ENCODE measurements around the gene ANKRD44. TPM values are rescaled to one million over a fixed set of nuclear protein-coding genes. Genes with fewer than 3 reads are reported as not detected.
A peak's percentile ranks its signal among the peaks of the same experiment; 100 is the strongest.
"Not testable (repeated sequence)": the region's sequence is repeated elsewhere in the genome, so short reads cannot be mapped to it uniquely, and the experiment has no call there.

ANKRD44 gene
- 100 to 1,000 TPM; 214 to 246 TPM for total RNA-seq

DNA sequence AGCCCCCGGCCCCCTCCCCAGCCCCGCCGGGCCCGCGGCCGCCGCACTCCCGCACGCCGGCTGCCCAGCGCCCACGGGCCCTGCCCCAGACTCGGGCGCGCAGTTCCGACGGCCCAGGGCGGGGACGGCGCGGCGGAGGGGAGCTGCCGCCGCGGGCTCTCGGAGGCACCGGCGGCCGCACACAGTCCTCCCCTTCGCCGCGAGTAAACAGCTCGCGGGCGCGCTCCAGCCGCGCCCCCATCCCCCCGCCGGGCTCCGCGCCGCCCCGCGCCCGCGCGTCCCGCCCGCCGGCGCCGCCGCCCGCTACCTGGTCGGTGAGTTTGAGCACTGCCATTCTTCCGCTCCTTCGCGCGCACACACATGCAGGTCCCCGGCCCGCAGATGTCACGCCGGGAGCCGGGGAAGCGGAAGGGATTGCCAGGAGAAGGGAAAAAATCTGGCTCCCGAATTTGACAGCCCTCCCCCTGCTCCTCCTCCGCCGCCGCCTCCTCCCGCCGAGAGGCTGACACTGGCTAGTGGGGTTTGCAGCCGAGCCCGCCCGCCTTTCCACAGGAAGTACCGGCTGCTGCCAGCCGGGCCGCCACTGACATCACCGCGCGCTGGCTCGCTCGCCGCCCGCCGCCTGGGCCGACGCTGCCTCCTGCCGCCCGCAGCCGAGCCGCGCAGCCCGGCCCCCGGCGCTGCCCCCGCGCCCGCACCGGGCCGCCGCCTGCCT lies at the start of gene ANKRD44:
Gene ANKRD44, minus strand, starts transcription at position 510 of the 715 bp plus-strand sequence. Its CDS starts 176 bp downstream, at position 334.
- Mint-ChIP-seq H3K4me3 (peak within 1 kb of the TSS; percentile 90), H3K27ac (peak within 1 kb of the TSS; percentile 95), H3K9me3 (no peaks in the 10 kb centered on the region), H3K36me3 (ENCODE audit: low read depth) (peaks cover 33% of the 10 kb centered on the region), H3K27me3 (no peaks in the 10 kb centered on the region), H3K4me1 (peaks cover 53% of the 10 kb centered on the region)
- ChIA-PET POLR2A (interaction anchor here (0.6 to 11.3 kb wide), 22 partner anchors 12 to 1776 kb away, joined by 3 to 280 read pairs (median 20); partner anchors contain the start of genes COQ10B, HSPD1, HSPE1 and PGAP1), CTCF (interaction anchor here (0.6 to 8.4 kb wide), 12 partner anchors 15 to 197 kb away, joined by 3 to 73 read pairs (median 6); no protein-coding TSS in a partner anchor)
- peak; percentile 89 for DNase-seq

DNA sequence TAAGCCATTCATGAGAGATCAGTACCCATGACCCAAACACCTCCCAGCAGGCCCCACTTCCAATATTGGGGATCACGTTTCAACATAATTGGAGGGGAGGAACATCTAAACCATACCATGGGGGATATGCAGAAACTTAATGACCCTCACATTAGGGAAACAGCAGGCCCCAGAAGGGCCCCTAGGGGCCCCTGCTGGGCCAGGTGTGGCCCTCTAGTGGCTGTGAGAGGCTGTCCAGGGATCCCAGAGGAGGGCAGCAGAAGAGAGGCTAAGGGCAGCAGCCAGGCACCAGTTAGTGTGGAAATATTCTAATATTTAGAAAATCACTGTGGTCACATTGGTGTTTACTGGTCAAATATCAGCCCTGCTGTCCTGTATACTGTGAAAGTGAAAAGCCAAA lies 49.3 kb upstream of the ANKRD44 start:
- H3K4me1 Mint-ChIP-seq = peaks cover 11% of the 10 kb centered on the region
- ChIA-PET POLR2A (no interaction called here), CTCF (interaction anchor here (2.5 kb wide), 1 partner anchor 246 kb away, joined by 13 read pairs; no protein-coding TSS in a partner anchor)
- no peak for DNase-seq
- no peaks in the 10 kb centered on the region for H3K9me3 Mint-ChIP-seq
- no peak overlapping the region for H3K27ac Mint-ChIP-seq
- no peaks in the 10 kb centered on the region for H3K27me3 Mint-ChIP-seq
- H3K4me3 Mint-ChIP-seq = no peak overlapping the region
- no peaks in the 10 kb centered on the region for H3K36me3 Mint-ChIP-seq (ENCODE audit: low read depth)

DNA sequence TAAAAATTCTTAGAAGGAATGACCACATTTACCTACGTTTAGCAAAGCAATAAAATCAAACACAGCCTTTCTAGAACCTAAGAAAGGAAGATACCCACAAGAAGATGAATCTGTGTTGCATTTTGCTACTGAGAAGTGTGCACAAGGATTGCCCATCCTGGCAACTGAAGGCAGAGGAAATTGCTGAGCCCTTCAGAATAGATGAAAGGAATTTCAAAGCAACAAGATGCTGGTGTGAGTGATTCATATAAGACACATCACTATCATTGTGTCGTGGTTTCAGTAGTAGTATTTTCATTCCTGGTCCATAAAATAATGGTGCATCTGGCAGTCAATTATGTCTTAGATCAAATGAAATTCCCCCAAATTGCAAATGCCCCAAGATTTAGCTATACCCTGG lies 48.4 kb upstream of the ANKRD44 start:
- no peaks in the 10 kb centered on the region for H3K36me3 Mint-ChIP-seq (ENCODE audit: low read depth)
- H3K9me3 Mint-ChIP-seq = no peaks in the 10 kb centered on the region
- POLR2A ChIA-PET = no interaction called here
- H3K4me3 Mint-ChIP-seq = no peak overlapping the region
- CTCF ChIA-PET = interaction anchor here (2.5 kb wide), 1 partner anchor 245 kb away, joined by 13 read pairs; no protein-coding TSS in a partner anchor
- H3K4me1 Mint-ChIP-seq = peaks cover 11% of the 10 kb centered on the region
- no peaks in the 10 kb centered on the region for H3K27me3 Mint-ChIP-seq
- no peak overlapping the region for H3K27ac Mint-ChIP-seq
- no peak for DNase-seq

DNA sequence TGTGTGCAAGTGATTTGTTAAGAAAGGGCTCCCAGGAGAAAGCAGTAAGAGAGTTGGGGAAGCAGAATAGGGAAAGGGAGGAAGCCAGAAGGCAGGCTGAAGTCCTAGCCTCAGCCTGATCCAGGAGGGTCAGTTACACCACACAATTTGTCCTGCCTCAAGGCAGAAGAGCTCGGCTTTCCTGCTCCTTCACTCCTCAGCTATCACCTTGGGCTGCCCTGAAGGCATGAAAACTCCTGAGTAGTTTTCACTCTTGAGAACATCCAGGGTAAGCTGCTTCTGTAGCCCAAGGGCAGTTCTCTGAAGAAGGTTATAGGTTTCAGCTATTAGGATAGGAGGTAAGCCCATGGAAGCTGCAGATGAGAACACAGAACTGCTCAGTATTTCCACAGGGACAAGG lies 47.4 kb upstream of the ANKRD44 start:
- CTCF ChIA-PET = interaction anchor here (1.9 to 2.5 kb wide), 3 partner anchors 167 to 244 kb away, joined by 5 to 13 read pairs (median 8); no protein-coding TSS in a partner anchor
- H3K4me1 Mint-ChIP-seq = peaks cover 11% of the 10 kb centered on the region
- H3K36me3 Mint-ChIP-seq (ENCODE audit: low read depth) = no peaks in the 10 kb centered on the region
- H3K27me3 Mint-ChIP-seq = no peaks in the 10 kb centered on the region
- no peaks in the 10 kb centered on the region for H3K9me3 Mint-ChIP-seq
- POLR2A ChIA-PET = interaction anchor here (0.9 kb wide), 2 partner anchors 15 to 77 kb away, joined by 3 to 4 read pairs; partner anchors contain the start of gene SF3B1
- no peak overlapping the region for H3K4me3 Mint-ChIP-seq
- no peak for DNase-seq
- H3K27ac Mint-ChIP-seq = no peak overlapping the region

DNA sequence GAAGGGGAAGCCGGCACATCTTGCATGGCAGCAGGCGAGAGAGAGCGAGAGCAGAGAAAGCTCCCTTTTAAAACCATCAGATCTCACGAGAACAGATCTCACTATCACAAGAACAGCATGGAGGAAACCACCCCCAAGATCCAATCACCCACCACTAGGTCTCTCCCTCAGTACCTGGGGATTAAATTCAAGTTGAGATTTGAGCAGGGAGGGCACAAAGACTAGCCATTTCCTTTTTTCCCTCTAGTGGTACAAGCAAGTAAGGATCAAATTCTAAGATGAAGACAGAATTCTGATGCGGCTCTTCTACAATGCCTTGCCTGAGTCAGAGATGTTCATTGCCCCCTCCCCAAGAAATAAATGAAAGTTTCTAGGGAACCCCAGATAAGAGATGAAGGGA lies 45.6 kb upstream of the ANKRD44 start:
- no peaks in the 10 kb centered on the region for H3K36me3 Mint-ChIP-seq (ENCODE audit: low read depth)
- no peak overlapping the region for H3K4me3 Mint-ChIP-seq
- POLR2A ChIA-PET = interaction anchor here (0.9 to 1.2 kb wide), 2 partner anchors 9 to 45 kb away, joined by 3 to 4 read pairs; partner anchors contain the start of gene ANKRD44
- no peaks in the 10 kb centered on the region for H3K27me3 Mint-ChIP-seq
- no peak overlapping the region for H3K27ac Mint-ChIP-seq
- CTCF ChIA-PET = interaction anchor here (0.7 to 1.3 kb wide), 3 partner anchors 10 to 605 kb away, joined by 3 to 4 read pairs (median 3); no protein-coding TSS in a partner anchor
- H3K9me3 Mint-ChIP-seq = no peaks in the 10 kb centered on the region
- DNase-seq = no peak
- H3K4me1 Mint-ChIP-seq = peaks cover 11% of the 10 kb centered on the region

DNA sequence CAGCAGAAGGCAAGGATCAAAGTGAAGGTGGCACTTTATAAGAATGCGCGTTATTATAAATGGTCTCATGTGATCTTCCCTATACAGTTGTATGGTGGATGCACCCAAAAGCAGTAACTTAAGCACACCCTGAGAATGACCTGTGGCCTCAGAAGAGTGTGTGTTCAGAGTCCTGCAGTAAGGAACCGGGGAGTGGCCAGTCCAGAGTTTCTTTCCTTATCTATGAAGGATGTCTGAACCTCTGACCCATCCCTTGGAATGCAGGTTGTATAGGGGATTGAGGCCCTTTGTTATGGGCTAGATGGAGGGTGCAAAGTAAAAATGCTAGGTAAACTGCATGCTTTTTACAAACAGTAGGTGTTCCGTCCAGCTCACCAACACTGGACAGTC lies 43.6 kb upstream of the ANKRD44 start:
- ChIA-PET POLR2A (no interaction called here), CTCF (interaction anchor here (0.6 kb wide), 1 partner anchor 93 kb away, joined by 6 read pairs; no protein-coding TSS in a partner anchor)
- Mint-ChIP-seq H3K36me3 (ENCODE audit: low read depth) (no peaks in the 10 kb centered on the region), H3K9me3 (no peaks in the 10 kb centered on the region), H3K27me3 (no peaks in the 10 kb centered on the region), H3K4me1 (peaks cover 8% of the 10 kb centered on the region), H3K27ac (no peak overlapping the region), H3K4me3 (no peak overlapping the region)
- DNase-seq = no peak

DNA sequence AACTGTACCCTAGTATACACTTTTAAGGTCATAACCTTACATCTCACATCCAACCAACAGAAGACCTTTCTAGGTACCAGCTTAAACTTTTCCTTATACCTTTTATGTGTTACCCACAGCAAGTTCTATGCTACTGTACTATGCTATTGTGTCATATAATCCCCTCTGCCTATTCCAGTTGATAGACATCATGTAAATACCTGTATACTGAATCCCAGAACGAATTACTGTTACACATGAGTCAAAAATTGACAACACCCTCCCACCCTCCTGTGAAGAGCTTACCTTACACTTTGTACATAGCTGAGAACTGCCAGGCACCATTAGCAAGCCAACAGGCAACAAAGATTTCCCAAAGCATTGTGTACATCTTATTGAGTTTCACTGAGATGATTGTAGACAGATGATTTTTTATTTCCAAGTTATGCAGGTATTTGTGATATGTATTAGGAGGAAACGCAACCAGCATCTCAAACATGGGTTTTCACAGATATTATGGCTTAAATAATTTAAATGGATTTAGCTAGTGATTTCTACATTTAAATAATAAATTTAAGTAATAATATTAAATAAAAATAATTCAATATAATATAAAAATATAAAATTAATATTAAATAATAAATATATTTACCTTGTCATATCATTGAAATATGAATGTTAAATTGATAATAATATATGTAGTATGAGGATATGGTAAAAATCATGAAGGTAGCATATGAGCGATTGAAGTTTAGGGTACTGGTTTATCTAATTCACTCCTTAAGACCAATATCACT lies 43.0 kb upstream of the ANKRD44 start:
- no peak for DNase-seq
- H3K4me1 Mint-ChIP-seq = peaks cover 3% of the 10 kb centered on the region
- ChIA-PET POLR2A (no interaction called here), CTCF (interaction anchor here (0.6 to 0.9 kb wide), 2 partner anchors 92 to 240 kb away, joined by 3 to 6 read pairs; no protein-coding TSS in a partner anchor)
- H3K36me3 Mint-ChIP-seq (ENCODE audit: low read depth) = no peaks in the 10 kb centered on the region
- no peaks in the 10 kb centered on the region for H3K27me3 Mint-ChIP-seq
- no peak overlapping the region for H3K27ac Mint-ChIP-seq
- H3K9me3 Mint-ChIP-seq = no peaks in the 10 kb centered on the region
- no peak overlapping the region for H3K4me3 Mint-ChIP-seq

DNA sequence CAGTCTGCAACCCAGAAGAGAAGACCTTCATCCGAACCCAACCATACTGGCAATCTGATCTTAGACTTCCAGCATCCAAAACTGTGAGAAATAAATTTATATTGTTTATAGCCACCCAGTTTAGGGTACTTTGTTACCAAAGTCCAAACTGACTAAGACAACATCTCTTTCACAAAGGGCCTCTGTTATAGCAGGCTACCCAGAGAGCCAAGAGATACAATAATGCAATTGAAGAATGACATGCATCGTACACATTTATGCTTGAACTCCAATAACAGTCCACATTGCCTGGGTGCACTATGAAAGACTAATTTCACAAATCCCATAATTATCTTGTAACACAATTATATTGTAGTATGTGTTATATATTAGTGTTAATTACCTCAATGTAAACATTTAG lies 39.1 kb upstream of the ANKRD44 start:
- CTCF ChIA-PET = no interaction called here
- H3K9me3 Mint-ChIP-seq = no peaks in the 10 kb centered on the region
- no peak overlapping the region for H3K4me3 Mint-ChIP-seq
- H3K36me3 Mint-ChIP-seq (ENCODE audit: low read depth) = no peaks in the 10 kb centered on the region
- H3K27me3 Mint-ChIP-seq = no peaks in the 10 kb centered on the region
- DNase-seq = no peak
- POLR2A ChIA-PET = no interaction called here
- no peak overlapping the region for H3K27ac Mint-ChIP-seq
- H3K4me1 Mint-ChIP-seq = peaks cover 3% of the 10 kb centered on the region

DNA sequence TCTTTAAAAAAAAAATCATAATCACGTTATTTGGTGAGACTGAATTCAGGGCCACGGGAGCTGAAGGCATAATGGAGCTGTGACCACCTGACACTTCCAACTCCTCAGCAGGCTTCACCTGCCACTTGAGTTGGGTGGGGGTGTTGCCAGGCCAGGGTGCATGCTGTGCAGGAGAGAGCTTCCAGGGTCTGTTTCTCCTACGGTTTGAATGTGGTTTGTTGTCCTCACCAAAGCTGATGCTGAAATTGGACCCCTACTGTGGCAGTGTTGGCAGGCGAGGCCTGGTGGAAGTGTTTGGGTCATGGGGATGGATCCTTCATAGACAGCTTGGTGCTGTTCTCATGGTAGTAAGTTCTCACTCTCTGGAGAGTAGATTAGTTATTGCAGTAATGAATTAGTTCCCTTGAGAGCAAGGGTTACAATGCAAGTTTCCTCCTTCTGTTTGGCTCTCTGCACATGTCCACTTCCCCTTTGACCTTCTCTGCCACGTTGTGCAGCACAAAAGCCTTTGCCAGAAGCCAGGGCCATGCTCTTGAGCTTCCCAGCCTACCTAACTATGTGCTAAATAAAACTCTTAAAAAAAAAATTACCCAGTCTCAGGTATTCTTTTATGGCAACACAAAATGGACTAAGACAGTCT lies 38.3 kb upstream of the ANKRD44 start:
- Mint-ChIP-seq H3K27ac (no peak overlapping the region), H3K4me1 (peaks cover 3% of the 10 kb centered on the region), H3K36me3 (ENCODE audit: low read depth) (no peaks in the 10 kb centered on the region), H3K27me3 (no peaks in the 10 kb centered on the region), H3K9me3 (no peaks in the 10 kb centered on the region), H3K4me3 (no peak overlapping the region)
- POLR2A ChIA-PET = interaction anchor here (0.6 kb wide), 1 partner anchor 320 kb away, joined by 6 read pairs; no protein-coding TSS in a partner anchor
- no peak for DNase-seq
- CTCF ChIA-PET = no interaction called here

DNA sequence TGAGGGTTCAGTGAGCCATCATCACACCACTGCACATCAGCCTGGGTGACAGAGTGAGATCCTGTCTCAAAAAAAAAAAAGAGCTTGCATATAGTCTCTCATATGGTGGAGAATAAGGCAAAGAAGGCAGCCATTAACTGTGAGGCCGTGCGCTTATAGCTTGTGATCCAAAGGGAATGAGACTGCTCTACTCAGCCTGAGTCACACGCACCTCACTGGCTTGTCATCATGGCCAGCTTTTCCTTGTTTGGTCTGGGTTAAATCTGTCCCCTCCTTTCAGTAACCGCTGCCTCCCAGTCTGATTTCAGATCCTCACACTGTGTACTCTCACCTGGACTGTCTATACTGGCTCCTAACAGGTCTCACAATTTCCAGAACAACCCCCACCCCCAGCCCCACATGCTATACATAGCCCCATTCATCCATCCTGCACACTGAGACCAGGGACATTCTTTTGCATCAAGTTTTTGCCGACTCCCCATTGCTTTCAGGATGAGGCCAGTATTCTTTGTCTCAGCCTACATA lies 35.3 kb upstream of the ANKRD44 start:
- ChIA-PET POLR2A (interaction anchor here (1.4 kb wide), 1 partner anchor 10 kb away, joined by 3 read pairs; no protein-coding TSS in a partner anchor), CTCF (interaction anchor here (0.7 kb wide), 1 partner anchor 172 kb away, joined by 3 read pairs; no protein-coding TSS in a partner anchor)

DNA sequence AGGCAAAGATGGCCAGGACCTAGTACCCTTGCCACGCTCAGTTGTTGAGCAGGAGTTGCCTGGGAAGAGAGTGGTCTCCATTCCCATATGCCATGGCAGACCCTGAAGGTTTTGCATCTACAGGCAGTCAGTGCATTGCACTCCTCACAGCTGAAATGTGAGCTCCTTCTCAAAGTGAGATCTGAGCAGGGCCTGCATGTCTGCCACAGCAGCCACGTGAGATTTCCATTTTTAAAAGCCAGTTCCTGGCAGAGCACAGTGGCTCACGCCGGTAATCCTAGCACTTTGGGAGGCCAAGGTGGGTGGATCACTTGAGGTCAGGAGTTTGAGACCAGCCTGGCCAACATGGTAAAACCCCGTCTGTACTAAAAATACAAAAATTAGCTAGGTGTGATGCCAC lies 33.4 kb upstream of the ANKRD44 start:
- POLR2A ChIA-PET; H3K4me3 Mint-ChIP-seq; H3K36me3 Mint-ChIP-seq (ENCODE audit: low read depth); CTCF ChIA-PET; H3K9me3 Mint-ChIP-seq; H3K27ac Mint-ChIP-seq; H3K4me1 Mint-ChIP-seq; DNase-seq; H3K27me3 Mint-ChIP-seq: not testable (repeated sequence)

More for the DNA sequence above, 35.3 kb upstream of the ANKRD44 start:
- Mint-ChIP-seq H3K4me3 (no peak overlapping the region), H3K9me3 (no peaks in the 10 kb centered on the region), H3K27ac (no peak overlapping the region), H3K27me3 (no peaks in the 10 kb centered on the region), H3K36me3 (ENCODE audit: low read depth) (no peaks in the 10 kb centered on the region), H3K4me1 (peaks cover 4% of the 10 kb centered on the region)
- DNase-seq = no peak

DNA sequence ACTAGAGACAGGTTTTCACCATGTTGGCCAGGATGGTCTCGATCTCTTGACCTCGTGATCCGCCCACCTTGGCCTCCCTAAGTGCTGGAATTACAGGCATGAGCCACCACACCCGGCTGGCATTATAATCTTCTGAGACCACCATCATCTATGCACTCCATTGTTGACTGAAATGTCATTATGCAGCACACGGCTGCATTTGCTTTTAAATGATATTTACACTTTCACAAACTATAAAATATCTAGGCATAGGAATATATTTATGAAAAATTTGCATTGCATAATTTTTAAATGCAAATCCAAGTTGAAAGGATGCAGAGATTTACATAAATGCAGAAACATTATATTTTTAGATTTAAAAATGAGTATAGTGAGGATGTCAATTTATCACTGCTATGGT lies 30.0 kb upstream of the ANKRD44 start:
- Mint-ChIP-seq H3K27ac (no peak overlapping the region), H3K36me3 (ENCODE audit: low read depth) (no peaks in the 10 kb centered on the region), H3K27me3 (no peaks in the 10 kb centered on the region), H3K9me3 (no peaks in the 10 kb centered on the region), H3K4me1 (peaks cover 8% of the 10 kb centered on the region), H3K4me3 (no peak overlapping the region)
- POLR2A ChIA-PET = no interaction called here
- CTCF ChIA-PET = no interaction called here
- DNase-seq = no peak

Measured in activated CD4-positive, alpha-beta memory T cell treated with anti-CD3 and anti-CD28 coated beads, Interleukin-2, amount 10 ng/mL, durations not matched to agents 7 days and 5 days (primary cell).